ENCODE data around the gene TM7SF2.

TM7SF2 gene

DNA sequence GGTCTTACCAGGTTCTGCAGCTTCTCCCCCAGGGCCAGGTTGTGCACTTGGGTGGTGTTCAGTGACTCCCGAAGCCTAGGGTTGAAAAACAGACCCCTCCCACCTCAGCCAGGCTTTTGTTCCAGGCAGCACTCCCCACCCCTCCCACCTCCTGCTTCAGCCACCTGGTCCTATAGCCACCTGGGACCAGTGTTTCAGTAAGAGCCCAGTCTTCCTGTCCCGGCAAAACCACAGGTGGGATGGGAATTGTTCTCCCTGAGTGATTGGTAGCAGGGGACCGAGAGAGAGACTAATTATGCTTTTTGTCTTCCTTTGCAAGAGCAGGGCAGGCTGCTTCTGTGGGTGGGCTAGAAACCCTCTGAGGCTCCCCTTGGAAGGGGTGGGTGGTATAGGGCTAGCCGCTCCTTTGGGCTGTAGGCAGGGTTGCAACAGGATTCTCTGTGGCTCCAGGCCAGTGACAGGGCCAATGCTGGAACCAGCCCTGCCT is 44.8 kb upstream of the TM7SF2 start:
- H3K27ac ChIP-seq (ENCODE audit: poor library complexity, severe bottlenecking), result no peak overlapping the region
- DNase-seq (ENCODE audit: low spot score), result no peak
- no peak for ATAC-seq (ENCODE audit: low read depth)

GRCh38 chr11:65067446-65067845 is 44.2 kb upstream of the TM7SF2 start:
- Histone ChIP-seq H3K27me3 (ENCODE audit: insufficient read depth, poor library complexity, severe bottlenecking) (no peaks in the 10 kb centered on the region), H3K4me3 (ENCODE audit: severe bottlenecking) (no peak overlapping the region)
- DNase-seq (ENCODE audit: low spot score), result no peak

More for the DNA sequence above, 44.8 kb upstream of the TM7SF2 start:
- Histone ChIP-seq H3K9me3 (ENCODE audit: severe bottlenecking) (no peaks in the 10 kb centered on the region), H3K4me1 (ENCODE audit: insufficient read depth, poor library complexity, severe bottlenecking) (no peaks in the 10 kb centered on the region), H3K36me3 (ENCODE audit: low read depth) (no peaks in the 10 kb centered on the region), H3K4me3 (ENCODE audit: severe bottlenecking) (no peak overlapping the region), H3K27me3 (ENCODE audit: insufficient read depth, poor library complexity, severe bottlenecking) (no peaks in the 10 kb centered on the region)
- TF ChIP-seq CTCF (IDR thresholded peaks at IDR 0.05; ENCODE audit: poor library complexity, severe bottlenecking), result no peak

DNA sequence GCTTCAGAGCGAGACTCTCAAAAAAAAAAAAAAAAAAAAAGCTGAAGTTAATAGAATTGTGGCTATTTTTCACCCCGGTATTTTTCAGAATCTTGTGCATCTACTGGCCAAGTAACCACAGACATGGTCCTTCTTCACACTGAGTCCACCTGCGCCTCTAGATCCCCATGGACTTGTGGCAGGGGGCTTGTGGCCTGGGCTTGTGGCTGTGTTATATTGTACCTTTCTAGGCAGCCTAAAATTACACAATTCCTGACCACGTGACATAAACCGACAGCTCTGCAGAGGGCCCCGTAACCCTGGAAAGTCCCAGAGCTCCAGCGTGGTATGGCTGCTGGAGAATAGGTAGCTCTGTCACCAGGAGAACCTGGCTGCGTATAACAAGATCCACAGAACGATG is 42.5 kb upstream of the TM7SF2 start:
- TF ChIP-seq CTCF (IDR thresholded peaks at IDR 0.05; ENCODE audit: poor library complexity, severe bottlenecking), result no peak
- no peaks in the 10 kb centered on the region for H3K9me3 ChIP-seq (ENCODE audit: severe bottlenecking)
- H3K27ac ChIP-seq (ENCODE audit: poor library complexity, severe bottlenecking), result no peak overlapping the region
- H3K36me3 ChIP-seq (ENCODE audit: low read depth), result no peaks in the 10 kb centered on the region
- H3K4me3 ChIP-seq (ENCODE audit: severe bottlenecking), result no peak overlapping the region
- no peaks in the 10 kb centered on the region for H3K4me1 ChIP-seq (ENCODE audit: insufficient read depth, poor library complexity, severe bottlenecking)
- no peak for DNase-seq (ENCODE audit: low spot score)
- no peaks in the 10 kb centered on the region for H3K27me3 ChIP-seq (ENCODE audit: insufficient read depth, poor library complexity, severe bottlenecking)
- no peak for ATAC-seq (ENCODE audit: low read depth)

More at GRCh38 chr11:65067446-65067845, 44.2 kb upstream of the TM7SF2 start:
- Histone ChIP-seq H3K4me1 (ENCODE audit: insufficient read depth, poor library complexity, severe bottlenecking) (no peaks in the 10 kb centered on the region), H3K27ac (ENCODE audit: poor library complexity, severe bottlenecking) (no peak overlapping the region), H3K36me3 (ENCODE audit: low read depth) (no peaks in the 10 kb centered on the region), H3K9me3 (ENCODE audit: severe bottlenecking) (no peaks in the 10 kb centered on the region)
- no peak for TF ChIP-seq CTCF (IDR thresholded peaks at IDR 0.05; ENCODE audit: poor library complexity, severe bottlenecking)
- ATAC-seq (ENCODE audit: low read depth), result no peak

DNA sequence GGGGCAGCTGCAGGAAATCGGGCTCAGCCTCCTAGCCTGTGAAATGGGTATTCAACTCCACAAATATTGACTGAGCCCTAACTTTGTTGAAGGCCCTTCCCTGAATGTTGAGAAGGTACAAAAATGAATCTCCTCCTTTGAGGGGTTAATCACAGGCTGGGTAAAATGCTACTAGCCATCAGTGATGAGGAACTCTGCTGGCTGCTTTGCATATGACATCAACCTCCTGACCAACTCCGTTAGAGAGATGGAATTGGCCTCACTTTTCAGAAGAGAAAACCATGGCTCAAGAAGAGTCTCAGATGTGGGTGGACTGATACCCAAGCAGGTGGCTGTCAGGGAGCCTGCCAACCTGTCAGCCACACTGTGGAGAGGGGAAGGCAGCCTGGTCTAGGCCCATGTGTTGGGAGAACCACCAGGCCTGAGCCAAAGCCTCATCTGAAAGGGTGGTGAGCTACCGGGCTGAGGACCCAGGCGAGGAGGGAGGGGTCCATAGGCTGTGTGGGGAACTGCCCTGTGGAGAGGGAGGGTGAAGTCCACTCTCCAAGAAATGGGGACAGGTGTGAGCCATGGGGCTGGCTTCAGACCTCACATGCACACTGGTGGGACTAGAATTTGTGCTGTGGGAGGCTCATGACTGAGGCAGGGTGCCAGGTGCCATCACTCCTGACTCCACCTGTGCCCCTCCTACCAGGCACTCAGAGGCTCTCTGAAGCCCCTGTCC is 39.6 kb upstream of the TM7SF2 start:
- Histone ChIP-seq H3K27me3 (ENCODE audit: insufficient read depth, poor library complexity, severe bottlenecking) (no peaks in the 10 kb centered on the region), H3K9me3 (ENCODE audit: severe bottlenecking) (no peaks in the 10 kb centered on the region), H3K4me3 (ENCODE audit: severe bottlenecking) (no peak overlapping the region), H3K4me1 (ENCODE audit: insufficient read depth, poor library complexity, severe bottlenecking) (no peaks in the 10 kb centered on the region), H3K27ac (ENCODE audit: poor library complexity, severe bottlenecking) (no peak overlapping the region), H3K36me3 (ENCODE audit: low read depth) (peaks cover 2% of the 10 kb centered on the region)
- TF ChIP-seq CTCF (IDR thresholded peaks at IDR 0.05; ENCODE audit: poor library complexity, severe bottlenecking), result no peak
- DNase-seq (ENCODE audit: low spot score), result no peak
- ATAC-seq (ENCODE audit: low read depth), result no peak

- Histone ChIP-seq H3K36me3 (ENCODE audit: low read depth) (peaks cover 7% of the 10 kb centered on the region), H3K9me3 (ENCODE audit: severe bottlenecking) (no peaks in the 10 kb centered on the region), H3K27ac (ENCODE audit: poor library complexity, severe bottlenecking) (no peak overlapping the region), H3K4me3 (ENCODE audit: severe bottlenecking) (no peak overlapping the region), H3K27me3 (ENCODE audit: insufficient read depth, poor library complexity, severe bottlenecking) (no peaks in the 10 kb centered on the region), H3K4me1 (ENCODE audit: insufficient read depth, poor library complexity, severe bottlenecking) (no peaks in the 10 kb centered on the region)
- no peak for ATAC-seq (ENCODE audit: low read depth)
- no peak for TF ChIP-seq CTCF (IDR thresholded peaks at IDR 0.05; ENCODE audit: poor library complexity, severe bottlenecking)
- no peak for DNase-seq (ENCODE audit: low spot score)
These were observed 39.1 kb upstream of the TM7SF2 start for GRCh38 chr11:65072631-65072966.

All from RWPE2 (cell line).